ENCODE measurements around the gene IL32. TPM values are rescaled to one million over a fixed set of nuclear protein-coding genes. Genes with fewer than 3 reads are reported as not detected.

Gene IL32
- total RNA-seq, 1 donor from 2014 or later, result 4.9 TPM

DNA sequence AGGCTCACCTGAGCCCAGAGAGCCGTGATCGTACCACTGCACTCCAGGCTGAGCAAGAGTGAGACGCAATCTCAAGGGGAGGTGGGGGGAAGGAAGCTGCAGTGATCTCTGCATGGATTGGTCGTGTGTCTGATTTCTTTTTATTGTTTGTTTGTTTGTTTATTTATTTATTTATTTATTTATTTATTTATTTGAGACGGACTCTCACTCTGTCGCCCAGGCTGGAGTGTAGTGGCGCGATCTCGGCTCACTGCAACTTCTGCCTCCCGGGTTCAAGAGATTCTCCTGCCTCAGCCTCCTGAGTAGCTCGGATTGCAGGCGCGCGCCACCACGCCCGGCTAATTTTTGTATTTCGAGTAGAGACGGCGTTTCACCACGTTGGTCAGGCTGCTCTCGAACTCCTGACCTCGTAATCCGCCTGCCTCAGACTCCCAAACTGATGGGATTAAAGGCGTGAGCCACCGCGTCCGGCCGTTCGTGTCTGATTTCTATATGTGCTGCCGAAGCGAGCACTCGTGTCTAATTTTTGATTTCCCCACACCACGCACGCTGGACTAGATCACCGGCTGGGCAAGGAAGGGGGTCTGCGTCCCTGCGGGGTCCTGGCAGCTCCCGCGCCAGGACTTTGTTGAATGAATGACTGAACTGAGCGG, 45.7 kb upstream of the IL32 start:
- DNase-seq (ENCODE audit: low spot score in 2 of 2, unreplicated experiment in 2 of 2), result no peak
- peak overlapping the region; percentile 84 for H3K4me3 Mint-ChIP-seq
- peak overlapping the region; percentile 97 for H3K27ac Mint-ChIP-seq
- TF ChIP-seq CTCF (IDR thresholded peaks at IDR 0.05; ENCODE audit: unreplicated experiment), result no peak
- peaks cover 59% of the 10 kb centered on the region for H3K4me1 Mint-ChIP-seq
- peaks cover 25% of the 10 kb centered on the region for H3K27me3 Mint-ChIP-seq (ENCODE audit: low read depth)
- peaks cover 6% of the 10 kb centered on the region for H3K36me3 Mint-ChIP-seq
- H3K9me3 Mint-ChIP-seq, result no peaks in the 10 kb centered on the region

DNA sequence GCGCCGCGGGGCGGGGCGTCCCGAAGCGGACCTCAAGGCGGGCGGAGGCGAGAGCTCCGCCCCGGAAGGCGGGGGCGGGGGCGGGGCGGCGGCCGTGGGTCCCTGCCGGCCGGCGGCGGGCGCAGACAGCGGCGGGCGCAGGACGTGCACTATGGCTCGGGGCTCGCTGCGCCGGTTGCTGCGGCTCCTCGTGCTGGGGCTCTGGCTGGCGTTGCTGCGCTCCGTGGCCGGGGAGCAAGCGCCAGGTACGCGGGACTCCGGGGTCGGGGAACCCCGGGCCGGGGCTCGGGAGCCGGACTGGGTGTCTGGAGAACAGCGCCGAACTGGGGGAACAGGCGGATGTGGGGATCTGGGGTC, 45.2 kb upstream of the IL32 start, which contains the start of gene TNFRSF12A:
Gene TNFRSF12A (plus strand): TSS at position 122 of the 357 bp plus-strand sequence. CDS start 30 bp downstream, at position 152.
- H3K9me3 Mint-ChIP-seq, result no peaks in the 10 kb centered on the region
- DNase-seq (ENCODE audit: low spot score in 2 of 2, unreplicated experiment in 2 of 2), result peak; percentile 61 to 75
- no peak for TF ChIP-seq CTCF (IDR thresholded peaks at IDR 0.05; ENCODE audit: unreplicated experiment)
- H3K27me3 Mint-ChIP-seq (ENCODE audit: low read depth), result peaks cover 20% of the 10 kb centered on the region
- peak within 1 kb of the TSS; percentile 99 for H3K27ac Mint-ChIP-seq
- H3K4me1 Mint-ChIP-seq, result peaks cover 54% of the 10 kb centered on the region
- H3K36me3 Mint-ChIP-seq, result peaks cover 4% of the 10 kb centered on the region
- peak within 1 kb of the TSS; percentile 84 for H3K4me3 Mint-ChIP-seq

DNA sequence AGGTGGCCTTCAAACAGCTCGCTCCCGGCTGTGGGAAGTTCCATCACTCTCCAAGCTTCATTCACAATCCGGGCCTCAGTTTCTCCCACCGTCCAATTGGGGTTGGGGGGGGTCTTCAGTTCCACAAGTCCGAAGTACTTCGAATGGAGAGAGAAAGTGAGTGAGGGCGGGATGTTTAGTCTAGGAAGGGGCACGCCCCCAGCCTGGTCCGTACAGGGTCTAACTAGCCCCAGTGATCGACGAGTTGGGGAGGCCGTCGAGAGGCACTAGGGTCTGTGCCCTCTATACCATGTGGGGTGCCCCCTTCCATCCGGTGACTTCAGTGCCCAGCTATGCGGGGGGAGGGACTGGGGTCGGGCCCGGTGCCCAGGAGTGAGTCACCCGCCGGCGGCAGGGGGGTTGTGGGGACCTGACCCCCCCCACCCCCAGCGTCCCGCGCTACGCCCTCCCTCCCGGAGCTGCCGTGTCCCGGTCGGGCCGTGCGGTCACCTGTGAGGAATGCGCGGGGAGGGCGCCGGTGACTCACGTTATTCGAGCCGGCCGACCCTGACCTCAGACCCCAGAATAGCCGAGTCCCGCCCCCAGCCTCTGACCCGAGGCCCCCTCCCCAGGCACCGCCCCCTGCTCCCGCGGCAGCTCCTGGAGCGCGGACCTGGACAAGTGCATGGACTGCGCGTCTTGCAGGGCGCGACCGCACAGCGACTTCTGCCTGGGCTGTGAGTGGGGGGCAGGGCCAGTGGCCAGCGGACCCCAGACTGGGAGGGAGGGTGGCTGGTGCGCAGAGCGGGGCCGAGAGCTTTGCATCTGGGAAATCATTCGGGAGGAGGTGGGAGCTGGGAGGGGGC, 44.6 kb upstream of the IL32 start:
- DNase-seq (ENCODE audit: low spot score in 2 of 2, unreplicated experiment in 2 of 2), result peak in 1 of 2 experiments; percentile 67
- H3K9me3 Mint-ChIP-seq, result no peaks in the 10 kb centered on the region
- H3K4me3 Mint-ChIP-seq, result peak overlapping the region; percentile 84
- H3K4me1 Mint-ChIP-seq, result peaks cover 51% of the 10 kb centered on the region
- no peak for TF ChIP-seq CTCF (IDR thresholded peaks at IDR 0.05; ENCODE audit: unreplicated experiment)
- H3K36me3 Mint-ChIP-seq, result peaks cover 4% of the 10 kb centered on the region
- peak overlapping the region; percentile 99 for H3K27ac Mint-ChIP-seq
- H3K27me3 Mint-ChIP-seq (ENCODE audit: low read depth), result peaks cover 20% of the 10 kb centered on the region

GRCh38 chr16:3021449-3022207, 43.8 kb upstream of the IL32 start:
- peak in 1 of 2 experiments; percentile 76 for DNase-seq (ENCODE audit: low spot score in 2 of 2, unreplicated experiment in 2 of 2)
- H3K4me3 Mint-ChIP-seq, result peak overlapping the region; percentile 84
- TF ChIP-seq CTCF (IDR thresholded peaks at IDR 0.05; ENCODE audit: unreplicated experiment), result no peak
- peaks cover 6% of the 10 kb centered on the region for H3K36me3 Mint-ChIP-seq
- H3K9me3 Mint-ChIP-seq, result no peaks in the 10 kb centered on the region
- H3K27ac Mint-ChIP-seq, result peak overlapping the region; percentile 99
- H3K27me3 Mint-ChIP-seq (ENCODE audit: low read depth), result peaks cover 18% of the 10 kb centered on the region
- peaks cover 46% of the 10 kb centered on the region for H3K4me1 Mint-ChIP-seq

GRCh38 chr16:3022208-3022683, 43.2 kb upstream of the IL32 start:
- no peak for TF ChIP-seq CTCF (IDR thresholded peaks at IDR 0.05; ENCODE audit: unreplicated experiment)
- Mint-ChIP-seq H3K36me3 (peaks cover 11% of the 10 kb centered on the region), H3K9me3 (no peaks in the 10 kb centered on the region), H3K4me1 (peaks cover 41% of the 10 kb centered on the region), H3K4me3 (peak overlapping the region; percentile 84), H3K27ac (peak overlapping the region; percentile 99), H3K27me3 (ENCODE audit: low read depth) (peaks cover 13% of the 10 kb centered on the region)
- DNase-seq (ENCODE audit: low spot score in 2 of 2, unreplicated experiment in 2 of 2), result peak; percentile 73 to 87

Data from mesothelial cell of epicardium (in vitro differentiated cells).